HG03442 (cell line): Measurements from ENCODE around the gene NELL2.

Experiments used
- ATAC-seq: cut with Tn5 transposase; IDR thresholded peaks from one replicate; pipeline ENCODE4 v1.9.1; 2021; ENCODE audit warnings: mild to moderate bottlenecking, moderate library complexity; ENCODE audit not compliant: unreplicated experiment

The NELL2 gene

GRCh38 chr12:44627387-44628166 lies 248.5 kb downstream of the NELL2 start:
- no peak for ATAC-seq

GRCh38 chr12:44626883-44627282 lies 249.2 kb downstream of the NELL2 start:
- ATAC-seq = no peak

- no peak for ATAC-seq
Observed at GRCh38 chr12:44618946-44619345, 257.2 kb downstream of the NELL2 start.

DNA sequence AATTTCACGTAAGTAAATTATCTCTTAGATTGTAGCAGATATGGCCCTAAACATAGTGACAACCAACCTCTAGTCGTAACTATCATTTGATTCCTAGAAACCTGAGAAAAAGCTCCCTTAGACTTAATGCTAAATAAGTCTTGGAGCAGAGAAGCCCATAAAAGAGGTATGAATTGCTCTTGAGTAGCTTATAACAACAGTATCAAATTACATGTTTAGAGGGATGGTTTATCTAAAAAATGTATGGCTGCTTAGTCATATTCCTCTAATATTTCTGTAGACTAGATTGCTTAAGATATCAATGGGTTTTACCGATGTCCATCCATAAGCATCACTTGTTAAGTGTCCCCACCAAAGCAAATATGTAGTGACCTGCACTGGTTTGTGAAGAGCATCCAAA lies 259.7 kb downstream of the NELL2 start:
- ATAC-seq = no peak

DNA sequence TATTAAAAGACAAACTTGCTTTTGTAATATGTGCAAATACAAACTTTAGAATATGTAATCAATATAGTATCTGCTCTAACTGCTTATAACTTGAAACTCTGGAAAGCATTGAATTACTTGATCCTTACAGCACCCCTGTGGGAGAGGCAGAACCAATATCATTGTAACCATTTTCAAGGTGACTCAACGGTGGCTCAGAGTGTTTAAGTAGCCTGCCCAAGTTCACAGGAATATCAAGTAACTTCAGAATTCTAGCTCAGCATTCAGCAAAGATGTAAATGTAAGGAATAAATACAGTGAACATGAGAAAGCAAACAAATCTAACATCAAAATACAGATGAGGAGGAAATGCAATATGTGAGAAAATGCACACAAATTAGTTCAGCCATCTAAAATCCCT lies 264.6 kb downstream of the NELL2 start:
- ATAC-seq = no peak

GRCh38 chr12:44603701-44604100 lies 272.4 kb downstream of the NELL2 start:
- ATAC-seq = no peak

DNA sequence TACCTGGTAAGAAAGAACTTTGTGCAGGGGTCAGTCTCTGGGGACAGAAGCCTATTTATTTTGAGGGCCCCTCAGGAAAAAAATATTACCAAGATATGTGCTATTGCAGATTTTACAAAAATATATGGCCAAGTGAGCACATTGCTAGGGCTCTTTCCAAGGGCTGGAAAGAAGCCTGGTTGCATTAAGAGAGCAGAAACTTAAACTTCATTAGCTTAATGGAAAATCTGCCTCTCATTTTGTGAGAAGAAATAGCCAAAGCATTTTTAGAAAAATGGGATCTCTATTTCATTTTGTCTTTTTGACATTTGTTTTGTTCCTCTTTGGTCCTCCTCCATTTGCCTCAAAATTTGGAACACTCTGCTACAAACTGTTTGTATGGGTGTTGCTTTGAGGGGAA lies 283.5 kb downstream of the NELL2 start:
- ATAC-seq = no peak

DNA sequence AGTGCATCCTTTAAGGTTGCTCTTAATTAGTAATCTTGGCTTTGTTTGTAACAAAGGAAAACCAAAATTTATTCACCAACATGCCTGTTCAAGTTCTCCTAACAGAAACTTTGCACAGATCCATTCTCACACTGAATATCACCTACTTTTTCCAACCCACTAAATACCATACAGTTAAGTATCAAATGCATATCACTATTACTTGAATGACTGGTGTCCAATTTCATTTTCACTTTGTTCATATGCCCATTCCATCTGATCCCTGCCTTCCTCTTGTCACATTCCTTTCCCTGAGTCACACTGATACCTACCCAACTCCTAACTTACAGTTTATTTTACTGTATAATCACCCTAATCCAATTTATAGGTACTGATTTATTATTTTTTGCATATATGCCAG lies 286.4 kb downstream of the NELL2 start:
- no peak for ATAC-seq

DNA sequence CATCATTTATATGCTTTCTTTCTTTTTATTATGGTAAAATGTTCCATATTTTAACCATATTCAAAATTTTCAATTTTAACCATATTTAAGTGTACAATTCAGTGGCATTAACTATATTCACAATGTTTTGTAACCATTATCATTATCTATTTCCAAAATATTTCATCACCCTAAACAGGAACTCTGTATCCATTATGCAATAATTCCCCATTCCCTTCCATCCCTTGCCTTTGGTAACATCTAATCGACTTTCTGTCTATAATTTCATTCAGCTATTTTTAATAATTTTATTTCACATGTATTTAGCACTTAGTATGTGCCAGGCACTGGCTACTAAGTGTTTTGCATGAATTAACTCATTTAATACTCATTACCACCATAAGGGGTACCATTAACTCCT lies 287.5 kb downstream of the NELL2 start:
- no peak for ATAC-seq

DNA sequence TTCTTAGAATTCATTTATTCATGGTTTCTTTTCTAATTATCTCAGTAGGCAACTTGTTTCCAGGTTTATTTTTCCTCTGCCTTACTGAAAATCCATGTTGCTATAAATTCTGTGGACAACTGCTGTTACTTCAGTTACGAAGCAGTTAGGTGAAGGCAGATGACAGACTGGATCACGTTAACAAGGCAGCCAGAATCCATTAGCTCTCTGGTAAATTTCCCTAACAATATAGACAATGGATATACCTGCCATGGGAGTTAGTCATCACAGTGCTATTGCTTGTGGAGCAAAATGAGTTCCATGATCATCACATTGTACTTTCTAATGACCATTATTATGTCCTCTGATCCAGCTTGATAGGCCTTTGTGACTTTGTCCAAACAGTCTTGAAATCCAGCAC lies 291.5 kb downstream of the NELL2 start:
- no peak for ATAC-seq

GRCh38 chr12:44582521-44582920 lies 293.6 kb downstream of the NELL2 start:
- ATAC-seq = no peak

DNA sequence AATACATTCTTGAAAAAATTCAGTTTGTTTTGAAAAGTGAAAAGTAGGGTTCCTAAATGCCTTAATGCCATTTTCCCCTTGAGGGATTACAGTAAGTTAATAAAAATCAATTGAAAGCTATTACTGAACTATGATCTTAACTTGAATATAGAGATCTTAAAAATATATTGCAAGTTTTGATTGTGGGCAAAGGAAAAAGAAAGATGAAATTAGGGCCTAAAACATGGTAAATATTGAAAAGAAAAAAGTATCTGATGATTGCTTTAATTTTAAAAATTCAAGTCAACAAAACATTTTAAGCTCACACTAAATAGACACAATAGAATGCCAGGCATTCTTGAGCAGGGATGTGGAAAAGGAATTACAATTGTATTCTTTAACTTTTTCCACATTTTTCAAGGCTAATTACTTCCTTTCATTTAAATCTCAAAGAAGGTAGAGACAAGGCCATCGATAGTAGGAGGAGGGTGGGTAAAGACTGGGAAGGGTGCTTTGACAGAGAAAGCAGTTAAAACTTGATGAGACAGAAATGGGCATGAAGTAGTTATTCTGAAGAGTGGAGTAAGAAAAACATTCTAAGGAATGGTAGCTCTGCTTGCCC lies 294.4 kb downstream of the NELL2 start:
- ATAC-seq = no peak

DNA sequence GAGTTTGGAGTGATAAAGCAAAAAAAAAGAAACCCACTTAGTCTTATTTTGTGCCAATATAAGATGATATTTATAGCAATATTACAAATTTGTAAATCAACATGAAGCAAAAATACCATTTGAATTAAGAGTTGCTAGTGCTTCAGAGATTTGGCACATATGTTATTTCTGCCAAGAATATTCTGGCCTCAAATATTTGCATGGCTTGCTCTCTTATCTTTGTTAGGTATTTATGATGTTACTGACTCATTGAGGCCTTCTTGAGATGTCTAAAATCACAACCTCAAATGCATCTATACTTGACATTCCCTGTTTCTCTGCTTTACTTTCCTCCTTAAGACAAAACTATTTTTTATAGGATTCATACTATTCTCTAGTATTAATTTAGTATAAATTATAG lies 301.5 kb downstream of the NELL2 start:
- ATAC-seq = no peak

- ATAC-seq = no peak
Observed at GRCh38 chr12:44573723-44574122, 302.4 kb downstream of the NELL2 start.

GRCh38 chr12:44571006-44571550 lies 305.0 kb downstream of the NELL2 start:
- no peak for ATAC-seq

DNA sequence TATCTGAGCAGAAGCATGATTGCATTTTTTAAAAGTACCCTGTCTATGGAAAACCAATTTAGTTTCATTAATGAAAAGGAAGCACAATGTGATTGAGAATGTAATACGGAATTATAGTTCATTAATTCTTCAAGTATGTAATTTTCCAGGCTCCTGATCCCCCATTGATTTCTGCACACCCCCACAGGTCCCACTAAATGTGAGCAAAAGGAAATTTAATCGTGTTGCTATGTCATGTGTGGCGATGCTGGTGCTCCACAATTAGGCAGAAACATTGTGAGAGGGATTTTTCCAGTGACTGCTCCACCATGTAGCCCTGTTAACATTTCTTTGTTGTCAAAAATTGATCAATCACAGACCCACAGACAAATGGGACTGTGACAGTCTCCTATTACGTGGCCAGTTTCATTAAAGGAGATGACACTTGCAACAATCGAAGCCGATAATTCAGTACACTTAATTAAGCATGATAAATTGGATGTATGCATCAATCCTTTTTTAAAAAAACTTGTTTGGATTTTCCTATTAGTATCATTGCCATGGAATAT lies 306.0 kb downstream of the NELL2 start:
- no peak for ATAC-seq

- no peak for ATAC-seq
Observed at GRCh38 chr12:44565163-44565562, 311.0 kb downstream of the NELL2 start.

DNA sequence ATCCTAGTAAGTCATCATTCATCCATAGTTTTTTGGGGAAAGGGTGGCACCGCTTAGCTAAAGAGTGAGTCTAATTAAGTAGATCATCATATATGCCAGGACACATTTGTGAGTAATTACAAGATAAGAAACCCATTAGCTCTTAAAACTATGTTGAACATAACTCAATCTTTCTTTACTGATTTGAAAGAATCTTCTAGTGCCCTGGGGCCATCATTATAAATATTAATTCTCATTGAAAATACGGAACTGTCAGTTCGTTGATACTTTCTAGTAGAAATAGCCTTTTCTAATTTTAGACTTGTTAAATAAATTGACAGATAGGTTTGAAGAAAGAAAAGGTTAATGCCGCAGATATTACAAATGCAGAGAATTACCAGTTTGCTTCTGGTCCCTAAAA lies 312.6 kb downstream of the NELL2 start:
- ATAC-seq = no peak

DNA sequence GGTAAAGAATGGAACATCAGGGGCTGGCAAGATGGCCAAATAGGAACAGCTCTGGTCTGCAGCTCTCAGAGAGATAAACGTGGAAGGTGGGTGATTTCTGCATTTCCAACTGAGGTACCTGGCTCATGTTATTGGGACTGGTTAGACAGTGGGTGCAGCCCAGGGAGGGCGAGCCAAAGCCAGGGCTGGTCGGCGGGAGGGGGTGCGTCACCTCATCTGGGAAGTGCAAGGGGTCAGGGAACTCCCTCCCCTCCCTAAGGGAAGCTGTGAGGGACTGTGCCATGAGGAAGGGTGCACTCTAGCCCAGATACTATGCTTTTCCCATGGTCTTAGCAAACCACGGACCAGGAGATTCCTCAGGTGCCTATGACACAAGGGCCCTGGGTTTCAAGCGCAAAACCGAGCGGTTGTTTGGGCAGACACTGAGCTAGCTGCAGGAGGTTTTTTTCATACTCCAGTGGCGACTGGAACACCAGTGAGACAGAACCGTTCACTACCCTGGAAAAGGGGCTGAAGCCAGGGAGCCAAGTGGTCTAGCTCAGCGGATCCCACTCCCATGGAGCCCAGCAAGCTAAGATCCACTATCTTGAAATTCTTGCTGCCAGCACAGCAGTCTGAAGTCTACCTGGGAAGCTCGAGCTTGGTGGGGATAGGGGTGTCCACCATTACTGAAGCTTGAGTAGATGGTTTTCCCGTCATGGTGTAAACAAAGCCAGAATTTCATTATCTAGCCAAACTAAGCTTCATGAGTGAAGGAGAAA lies 317.6 kb downstream of the NELL2 start:
- no peak for ATAC-seq

GRCh38 chr12:44555454-44555853 lies 320.7 kb downstream of the NELL2 start:
- ATAC-seq = no peak

DNA sequence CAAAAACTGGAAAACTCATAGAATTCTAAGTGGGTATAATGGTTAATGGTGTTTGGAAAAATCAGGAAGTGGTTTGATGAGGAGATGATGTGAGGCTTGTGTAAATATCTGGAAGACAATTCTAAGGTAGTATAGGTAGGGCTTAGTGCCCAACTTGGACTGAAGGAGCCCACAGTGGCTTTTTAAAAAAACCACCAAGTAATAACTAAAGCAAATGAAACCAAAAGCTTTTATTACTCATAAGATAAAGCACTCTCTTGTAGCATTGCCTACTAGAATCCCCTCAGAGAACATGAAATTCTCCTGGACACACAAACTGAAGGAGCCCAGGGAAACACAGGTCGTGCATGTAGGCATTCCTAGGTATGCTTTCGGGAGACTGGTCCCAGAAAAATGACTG lies 324.5 kb downstream of the NELL2 start:
- ATAC-seq = no peak
